RWPE2 (cell line): Measurements from ENCODE around the gene GSTM5.

ENCODE experiments used
- ATAC-seq: fragments of 200-7000 bp; cut with Tn5 transposase; 3 replicates; pipeline ENCODE4 v1.9.1; 2021; ENCODE audit warnings: low read depth
- DNase-seq: peaks from one replicate; pipeline ENCODE4 v3.0.0-alpha.2; 2020; ENCODE audit warnings: low spot score
- H3K27ac ChIP-seq: fragments of 450-650 bp; 2 replicates; pipeline ENCODE4 v1.5.1; 2017; ENCODE audit warnings: mild to moderate bottlenecking; ENCODE audit not compliant: poor library complexity, severe bottlenecking
- H3K27me3 ChIP-seq: fragments of 250-450 bp; sonication (Bioruptor Pico); 2 replicates; pipeline ENCODE4 v1.5.1; 2021; ENCODE audit warnings: mild to moderate bottlenecking, moderate library complexity; ENCODE audit not compliant: insufficient read depth, poor library complexity, severe bottlenecking
- H3K36me3 ChIP-seq: fragments of 250-450 bp; sonication (Bioruptor Pico); 2 replicates; pipeline ENCODE4 v1.5.1; 2020; ENCODE audit warnings: low read depth, mild to moderate bottlenecking, moderate library complexity
- H3K4me1 ChIP-seq: fragments of 250-450 bp; sonication (Bioruptor Pico); 2 replicates; pipeline ENCODE4 v1.5.1; 2021; ENCODE audit warnings: mild to moderate bottlenecking, moderate library complexity; ENCODE audit not compliant: insufficient read depth, poor library complexity, severe bottlenecking
- H3K4me3 ChIP-seq: fragments of 250-450 bp; sonication (Bioruptor Pico); 2 replicates; pipeline ENCODE4 v1.5.1; 2021; ENCODE audit warnings: mild to moderate bottlenecking, moderate library complexity; ENCODE audit not compliant: severe bottlenecking
- H3K9me3 ChIP-seq: fragments of 250-450 bp; sonication (Bioruptor Pico); 2 replicates; pipeline ENCODE4 v1.5.1; 2021; ENCODE audit warnings: mild to moderate bottlenecking, moderate library complexity; ENCODE audit not compliant: severe bottlenecking
- TF ChIP-seq, protein P1 (sequence below): fragments of 450-650 bp; IDR thresholded peaks from one replicate; pipeline ENCODE4 v1.5.1; 2017; ENCODE audit warnings: mild to moderate bottlenecking, moderate library complexity; ENCODE audit not compliant: poor library complexity, severe bottlenecking

The GSTM5 gene

DNA sequence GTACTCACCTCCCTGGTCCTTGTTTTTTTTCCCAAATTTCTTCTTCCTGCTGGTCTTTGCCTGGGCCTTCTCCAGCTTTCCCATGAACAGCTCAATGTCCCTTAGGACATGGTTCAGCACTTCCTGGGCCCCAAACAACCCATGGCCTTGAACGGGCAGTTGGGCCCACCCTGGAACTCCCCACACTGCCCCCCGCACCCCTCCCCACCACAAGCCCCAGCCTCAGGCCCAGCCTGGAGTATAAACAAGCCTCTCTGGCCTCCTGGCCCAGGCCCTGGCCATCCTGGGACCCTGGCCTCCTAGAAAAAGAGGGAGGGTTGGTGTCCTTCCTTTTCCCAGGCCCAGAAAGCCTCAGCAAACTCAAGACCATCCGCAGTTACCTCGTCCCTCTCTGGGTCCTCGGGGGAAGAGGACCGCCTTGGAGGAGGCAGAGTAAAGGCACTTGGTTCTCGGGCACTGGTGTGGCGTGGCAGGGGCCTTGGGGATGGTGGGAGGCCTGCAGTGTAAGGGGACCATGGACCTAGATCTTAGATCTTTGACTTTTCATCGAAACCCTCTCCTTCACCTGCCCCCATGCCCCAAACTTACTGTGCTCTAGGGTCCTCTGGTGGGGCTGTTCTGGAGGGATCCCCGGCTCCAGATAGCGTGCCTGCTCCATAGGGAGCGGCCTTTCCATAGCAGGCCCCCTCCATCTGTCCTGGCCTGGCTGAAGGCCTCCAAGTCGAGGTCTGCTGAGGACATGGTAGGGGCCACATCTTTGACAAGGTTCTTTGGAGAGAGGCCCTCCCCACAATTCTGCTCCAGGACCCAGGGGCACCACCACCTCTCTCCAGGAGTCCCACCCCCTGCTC, 46.1 kb downstream of the GSTM5 start:
- ATAC-seq: no peak
- H3K36me3 ChIP-seq: no peaks in the 10 kb centered on the region

GRCh38 chr1:109759513-109760334, 47.7 kb downstream of the GSTM5 start:
- TF ChIP-seq, protein P1, sequence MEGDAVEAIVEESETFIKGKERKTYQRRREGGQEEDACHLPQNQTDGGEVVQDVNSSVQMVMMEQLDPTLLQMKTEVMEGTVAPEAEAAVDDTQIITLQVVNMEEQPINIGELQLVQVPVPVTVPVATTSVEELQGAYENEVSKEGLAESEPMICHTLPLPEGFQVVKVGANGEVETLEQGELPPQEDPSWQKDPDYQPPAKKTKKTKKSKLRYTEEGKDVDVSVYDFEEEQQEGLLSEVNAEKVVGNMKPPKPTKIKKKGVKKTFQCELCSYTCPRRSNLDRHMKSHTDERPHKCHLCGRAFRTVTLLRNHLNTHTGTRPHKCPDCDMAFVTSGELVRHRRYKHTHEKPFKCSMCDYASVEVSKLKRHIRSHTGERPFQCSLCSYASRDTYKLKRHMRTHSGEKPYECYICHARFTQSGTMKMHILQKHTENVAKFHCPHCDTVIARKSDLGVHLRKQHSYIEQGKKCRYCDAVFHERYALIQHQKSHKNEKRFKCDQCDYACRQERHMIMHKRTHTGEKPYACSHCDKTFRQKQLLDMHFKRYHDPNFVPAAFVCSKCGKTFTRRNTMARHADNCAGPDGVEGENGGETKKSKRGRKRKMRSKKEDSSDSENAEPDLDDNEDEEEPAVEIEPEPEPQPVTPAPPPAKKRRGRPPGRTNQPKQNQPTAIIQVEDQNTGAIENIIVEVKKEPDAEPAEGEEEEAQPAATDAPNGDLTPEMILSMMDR: no peak
- Histone ChIP-seq H3K4me1 (no peaks in the 10 kb centered on the region), H3K27me3 (no peaks in the 10 kb centered on the region), H3K4me3 (no peak overlapping the region), H3K9me3 (no peaks in the 10 kb centered on the region), H3K36me3 (no peaks in the 10 kb centered on the region), H3K27ac (no peak overlapping the region)
- no peak for ATAC-seq
- peak; percentile 52 for DNase-seq

More for the DNA sequence above, 46.1 kb downstream of the GSTM5 start:
- TF ChIP-seq, protein P1: no peak
- Histone ChIP-seq H3K4me3 (no peak overlapping the region), H3K9me3 (no peaks in the 10 kb centered on the region), H3K27me3 (no peaks in the 10 kb centered on the region), H3K27ac (no peak overlapping the region), H3K4me1 (no peaks in the 10 kb centered on the region)
- peak; percentile 18 for DNase-seq

DNA sequence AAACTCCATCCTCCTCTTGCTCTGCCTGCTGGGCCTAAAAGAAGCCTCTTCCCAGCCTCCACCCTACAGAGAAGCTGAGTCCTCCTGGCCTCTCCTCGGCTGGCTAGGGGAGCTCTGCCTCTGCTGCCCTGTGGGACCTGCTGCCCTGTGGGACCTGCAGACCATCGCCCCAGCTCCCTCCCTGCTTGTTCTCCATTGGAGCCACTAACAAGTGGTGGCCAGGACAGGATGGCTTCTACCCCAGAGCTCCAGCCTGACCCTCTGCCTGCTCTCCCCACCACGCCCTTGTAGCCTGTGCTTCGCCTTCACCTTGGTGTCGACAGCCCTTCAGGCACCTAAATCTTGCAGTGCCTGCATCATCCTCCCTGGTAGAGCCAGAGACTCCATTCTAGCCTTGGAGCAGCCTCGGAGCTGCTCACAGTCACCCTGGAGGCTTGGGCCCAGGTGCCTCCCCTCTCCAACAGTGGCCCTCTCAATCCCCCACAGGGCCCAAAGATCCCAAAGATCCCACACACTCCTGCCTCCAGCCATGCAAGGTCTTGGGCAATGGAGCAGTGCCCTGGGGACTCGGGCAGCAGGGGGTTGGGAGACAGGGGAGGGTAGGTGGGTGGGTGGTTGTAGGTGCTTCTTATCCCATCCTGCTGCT, 48.7 kb downstream of the GSTM5 start:
- ATAC-seq (no peak), DNase-seq (peak; percentile 41)
- Histone ChIP-seq H3K4me3 (no peak overlapping the region), H3K27me3 (no peaks in the 10 kb centered on the region), H3K36me3 (no peaks in the 10 kb centered on the region), H3K27ac (no peak overlapping the region), H3K4me1 (no peaks in the 10 kb centered on the region), H3K9me3 (no peaks in the 10 kb centered on the region)
- TF ChIP-seq, protein P1: no peak

GRCh38 chr1:109761227-109762038, 49.4 kb downstream of the GSTM5 start:
- ATAC-seq: no peak
- Histone ChIP-seq H3K27me3 (no peaks in the 10 kb centered on the region), H3K4me1 (no peaks in the 10 kb centered on the region), H3K27ac (no peak overlapping the region), H3K4me3 (no peak overlapping the region), H3K36me3 (no peaks in the 10 kb centered on the region), H3K9me3 (no peaks in the 10 kb centered on the region)
- peak; percentile 41 for DNase-seq
- TF ChIP-seq, protein P1: no peak
